HG03565 (cell line): Measurements from ENCODE around the gene KCNJ6.
"Not testable (repeated sequence)": the region's sequence is repeated elsewhere in the genome, so short reads cannot be mapped to it uniquely, and the experiment has no call there.

Experiments used
- ATAC-seq: cut with Tn5 transposase; IDR thresholded peaks from one replicate; pipeline ENCODE4 v1.9.1; 2021; ENCODE audit warnings: mild to moderate bottlenecking, moderate library complexity; ENCODE audit not compliant: unreplicated experiment

Gene KCNJ6

GRCh38 chr21:37783016-37783415 lies 133.2 kb downstream of the KCNJ6 start:
- ATAC-seq: no peak

GRCh38 chr21:37780991-37781983 lies 135.0 kb downstream of the KCNJ6 start:
- ATAC-seq: no peak

- ATAC-seq: no peak
Observed at GRCh38 chr21:37771181-37771580, 145.1 kb downstream of the KCNJ6 start.

- no peak for ATAC-seq
Observed at GRCh38 chr21:37770461-37770860, 145.8 kb downstream of the KCNJ6 start.

DNA sequence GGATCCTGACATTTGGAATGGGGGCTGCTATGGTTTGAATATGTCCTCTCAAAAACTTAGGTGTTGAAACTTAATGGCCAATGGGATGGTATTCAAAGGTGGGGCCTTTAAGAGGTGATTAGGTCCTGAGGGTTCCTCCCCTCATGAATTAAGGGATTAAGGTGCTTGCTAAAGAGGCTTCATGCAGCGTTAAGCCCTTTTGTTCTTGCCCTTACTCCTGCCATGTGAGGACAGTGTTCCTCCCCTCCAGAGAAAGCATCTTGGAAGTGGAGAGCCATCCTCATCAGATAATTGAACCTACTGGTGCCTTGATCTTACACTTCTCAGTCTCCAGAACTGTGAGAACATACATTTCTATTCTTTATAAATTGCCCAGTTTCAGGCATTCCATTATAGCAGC lies 146.6 kb downstream of the KCNJ6 start:
- no peak for ATAC-seq

- ATAC-seq: no peak
Observed at GRCh38 chr21:37767984-37768383, 148.3 kb downstream of the KCNJ6 start.

GRCh38 chr21:37766129-37766528 lies 150.1 kb downstream of the KCNJ6 start:
- no peak for ATAC-seq

DNA sequence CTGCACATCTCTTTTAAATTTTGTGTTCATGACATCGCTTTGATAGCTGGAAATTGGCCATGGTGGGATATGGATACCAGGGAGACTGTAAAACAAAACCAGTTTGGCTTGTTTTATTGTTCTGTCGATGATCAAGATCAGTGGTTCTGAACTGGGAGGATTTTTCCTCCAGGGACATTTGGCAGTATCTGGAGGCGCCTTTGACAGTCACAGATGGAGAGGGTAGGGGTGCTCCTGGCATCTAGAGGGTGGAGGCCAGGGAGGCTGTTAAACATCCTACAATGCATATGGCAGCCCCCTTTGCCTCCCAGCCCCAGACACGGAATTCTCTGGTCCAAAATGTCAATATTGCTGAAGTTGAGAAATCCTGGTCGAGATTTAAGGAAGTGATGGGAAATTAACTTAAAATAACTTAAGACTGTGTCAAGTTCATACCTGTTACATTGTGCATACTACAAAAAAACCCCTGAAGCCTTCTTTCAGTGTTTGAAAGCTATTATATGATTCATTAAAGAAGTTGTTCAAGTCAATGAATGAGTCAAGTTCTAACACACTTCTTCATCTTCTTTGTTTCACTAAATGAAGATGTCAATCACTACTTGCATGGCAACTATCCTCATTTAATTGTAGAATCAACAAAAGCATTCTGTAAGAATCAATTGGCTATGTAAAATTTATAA lies 150.9 kb downstream of the KCNJ6 start:
- no peak for ATAC-seq

- ATAC-seq: no peak
Observed at GRCh38 chr21:37764691-37765090, 151.6 kb downstream of the KCNJ6 start.

DNA sequence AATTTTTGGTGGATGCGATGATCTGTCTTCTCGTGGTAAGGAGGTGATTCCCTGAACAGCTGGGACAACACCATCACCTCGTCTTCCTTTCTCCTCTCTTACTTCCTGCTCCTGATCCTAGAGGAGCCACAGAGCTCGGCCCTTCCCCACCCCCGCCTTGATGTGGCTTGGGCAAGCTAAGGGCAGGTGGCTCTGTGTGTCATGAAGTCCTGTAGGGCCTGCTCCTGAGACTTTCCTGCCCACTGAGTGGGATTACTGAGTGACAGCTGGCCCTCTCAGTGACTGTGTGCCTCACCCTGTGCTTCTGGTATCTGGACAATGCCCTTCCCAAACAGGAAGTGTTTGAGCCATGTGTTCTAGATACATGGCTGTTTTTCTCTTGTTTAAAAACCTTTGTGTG lies 153.0 kb downstream of the KCNJ6 start:
- ATAC-seq: no peak

- ATAC-seq: no peak
Observed at GRCh38 chr21:37762606-37763005, 153.7 kb downstream of the KCNJ6 start.

- not testable (repeated sequence) for ATAC-seq
Observed at GRCh38 chr21:37761406-37761805, 154.9 kb downstream of the KCNJ6 start.

DNA sequence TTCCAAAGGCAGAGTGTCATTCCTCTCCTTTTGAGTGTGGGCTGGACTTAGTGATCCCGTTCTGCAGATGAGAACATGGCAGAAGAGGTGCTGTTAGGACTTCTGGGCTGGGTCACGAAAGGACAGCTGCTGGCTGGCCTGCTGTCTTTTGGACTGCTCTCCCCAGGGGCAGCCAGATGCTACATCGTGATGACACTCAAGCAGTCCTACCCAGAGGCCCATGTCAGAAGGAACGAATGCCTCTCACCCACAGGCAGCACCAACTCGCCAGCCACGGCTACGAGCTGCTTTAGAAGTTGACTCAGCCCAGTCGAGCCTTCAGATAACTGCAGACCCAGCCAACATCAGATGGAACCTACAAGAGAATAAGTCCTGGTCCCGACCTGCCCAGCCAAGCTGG lies 156.5 kb downstream of the KCNJ6 start:
- no peak for ATAC-seq

GRCh38 chr21:37758982-37759381 lies 157.3 kb downstream of the KCNJ6 start:
- ATAC-seq: no peak

DNA sequence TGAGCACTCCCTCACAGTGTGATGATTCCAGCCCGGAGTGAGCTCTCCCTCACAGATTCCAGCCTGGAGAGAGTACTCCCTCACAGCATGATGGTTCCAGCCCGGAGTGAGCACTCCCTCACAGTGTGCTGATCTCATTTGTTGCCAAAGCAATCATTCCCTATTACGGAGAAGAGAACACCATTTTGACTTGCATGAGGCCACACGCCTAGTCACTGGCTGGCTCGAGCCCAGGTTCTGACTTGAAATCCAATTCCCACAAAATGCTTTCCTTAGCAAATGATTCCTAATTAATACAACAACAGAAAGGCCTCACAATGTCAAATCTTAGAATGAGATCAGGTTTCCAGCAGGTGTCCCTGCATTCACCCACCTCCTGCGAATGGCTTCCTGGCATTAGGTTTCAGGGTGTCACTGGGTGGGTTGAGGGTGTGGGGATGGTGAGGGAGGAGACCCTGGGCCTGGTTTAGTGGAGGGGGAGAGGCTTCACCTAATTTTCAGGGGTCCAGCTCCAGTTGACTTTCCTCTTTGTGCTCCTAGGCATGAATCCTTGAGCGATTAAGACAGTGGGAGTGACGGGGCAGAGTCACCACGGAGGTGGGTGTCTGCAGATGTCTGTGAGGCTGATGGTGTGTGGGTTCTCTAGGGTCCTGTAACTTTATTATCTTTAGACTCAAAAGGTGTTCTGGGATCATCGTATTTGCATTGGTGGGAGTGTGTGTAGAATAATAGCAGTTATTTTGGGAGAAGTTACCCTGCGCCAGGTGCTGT lies 158.5 kb downstream of the KCNJ6 start:
- no peak for ATAC-seq

GRCh38 chr21:37753122-37753599 lies 163.1 kb downstream of the KCNJ6 start:
- no peak for ATAC-seq

GRCh38 chr21:37751268-37751975 lies 164.8 kb downstream of the KCNJ6 start:
- ATAC-seq: no peak

DNA sequence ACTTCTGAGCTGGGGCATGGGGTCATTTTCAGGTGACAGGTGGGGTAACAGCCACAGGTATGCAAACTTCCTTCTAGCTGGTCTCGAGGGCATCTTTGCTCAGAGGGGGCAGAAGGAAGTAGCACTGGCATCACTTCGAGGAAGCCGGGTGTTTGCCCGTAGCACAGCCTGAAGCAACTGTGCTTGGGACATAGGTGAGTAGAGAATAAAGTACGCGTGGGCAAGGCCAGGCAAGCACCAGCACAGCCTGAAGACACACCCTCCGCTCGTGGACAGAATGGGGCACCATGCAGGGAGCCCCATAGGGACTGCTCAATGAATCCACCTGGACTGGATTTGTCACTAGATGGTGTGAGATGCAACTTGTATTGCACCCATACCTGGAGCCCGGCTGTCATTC lies 167.1 kb downstream of the KCNJ6 start:
- no peak for ATAC-seq

GRCh38 chr21:37748351-37748750 lies 167.9 kb downstream of the KCNJ6 start:
- no peak for ATAC-seq

- no peak for ATAC-seq
Observed at GRCh38 chr21:37746849-37747248, 169.4 kb downstream of the KCNJ6 start.

- no peak for ATAC-seq
Observed at GRCh38 chr21:37744551-37744950, 171.7 kb downstream of the KCNJ6 start.
